Vagina (tissue), 2 donors: ENCODE data around the gene OR2A42.
"Not testable (repeated sequence)": the region's sequence is repeated elsewhere in the genome, so short reads cannot be mapped to it uniquely, and the experiment has no call there.

Source experiments
- CTCF ChIP-seq, 3 experiments: fragments of 450-650 bp in 2 of 3; fragments of 200-600 bp in 1 of 3; sonication (generic) in 1 of 3; IDR thresholded peaks; one replicate each; pipeline ENCODE4 v1.5.1; 2017 to 2019; ENCODE audit warnings: antibody characterized with exemption in 3 of 3, mild to moderate bottlenecking in 2 of 3, moderate library complexity in 2 of 3
- POLR2A ChIP-seq, 2 donors: fragments of 450-650 bp; IDR thresholded peaks; one replicate each; pipeline ENCODE4 v1.6.1; 2017; ENCODE audit warnings: antibody characterized with exemption in 2 of 2, mild to moderate bottlenecking in 2 of 2, moderate library complexity in 2 of 2

- not testable (repeated sequence) for TF ChIP-seq POLR2A, CTCF (IDR thresholded peaks at IDR 0.05)
These were observed 20.8 kb downstream of the OR2A42 start for GRCh38 chr7:144218581-144218980.
